SIG-M5 treated with dmso at 0.1 percent for 504 hours (cell line): ENCODE measurements around the gene HMCN2.

Experiments used
- DNase-seq: peaks from one replicate; lab custom pipeline; 2025; ENCODE audit not compliant: unreplicated experiment; lab: John Stamatoyannopoulos, UW

The HMCN2 gene

GRCh38 chr9:130288926-130289690 lies 23.5 kb downstream of the HMCN2 start:
- no peak for DNase-seq

GRCh38 chr9:130289711-130290241 lies 24.2 kb downstream of the HMCN2 start:
- DNase-seq = no peak

DNA sequence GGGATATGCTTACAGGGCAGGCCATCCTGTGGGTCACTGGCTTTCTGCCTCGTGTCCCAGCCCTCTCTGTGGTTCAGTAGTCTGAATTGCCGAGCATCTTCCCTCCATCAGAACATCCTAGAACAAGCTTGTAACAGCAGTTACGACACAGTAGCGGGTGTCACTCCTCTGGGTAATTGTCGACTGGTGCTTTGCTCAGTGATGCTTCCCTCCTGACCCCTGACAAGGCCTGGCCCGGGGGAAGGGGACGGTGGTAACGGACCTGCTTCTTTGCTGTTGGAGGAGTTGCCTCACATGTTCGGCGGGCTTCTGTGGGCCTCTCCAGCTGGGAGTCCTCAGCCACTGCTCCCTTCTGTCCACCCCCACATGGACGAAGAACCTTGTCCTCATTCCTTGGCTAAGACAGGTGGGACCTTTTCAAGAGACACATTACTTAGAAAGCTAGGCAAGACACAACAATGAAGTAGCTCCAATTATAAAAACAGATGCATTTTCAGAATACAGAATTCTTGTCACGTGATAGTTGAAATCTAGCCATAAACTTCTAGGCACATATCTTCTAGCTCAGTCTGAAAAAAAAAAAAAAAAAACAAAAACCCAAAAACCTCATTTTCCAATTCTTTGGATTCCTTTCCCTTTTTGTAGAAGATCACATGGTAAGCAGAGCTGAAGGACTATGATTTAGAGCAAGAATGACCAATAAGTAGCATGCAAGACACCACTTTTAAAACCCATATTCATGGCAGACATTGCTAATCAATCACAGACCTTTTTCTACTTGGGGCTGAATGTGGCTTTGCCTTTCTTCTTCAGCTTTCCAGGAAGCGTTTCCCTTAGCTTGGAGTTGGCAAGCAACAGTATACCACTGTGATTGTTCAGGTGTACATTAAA lies 25.0 kb downstream of the HMCN2 start:
- DNase-seq = no peak

DNA sequence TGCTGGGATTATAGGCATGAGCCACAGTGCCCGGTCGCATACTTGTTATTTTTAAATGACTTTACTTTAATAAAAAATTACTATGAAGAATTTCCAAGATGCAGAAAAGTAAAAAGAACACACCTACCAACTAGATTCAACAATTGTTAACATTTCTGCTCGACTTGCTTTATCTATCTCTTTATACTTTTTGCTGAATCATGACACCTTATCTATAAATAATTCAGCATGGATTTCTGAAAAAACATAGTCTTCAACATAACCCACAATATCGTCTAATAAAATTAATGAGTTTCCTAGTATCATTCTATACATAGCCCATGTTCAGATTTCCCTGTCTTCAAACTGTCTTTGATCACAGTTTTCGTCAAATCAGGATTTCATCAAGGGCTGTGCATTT lies 25.9 kb downstream of the HMCN2 start:
- DNase-seq = no peak

- DNase-seq = no peak
These were observed 26.5 kb downstream of the HMCN2 start for GRCh38 chr9:130292106-130292505.

- no peak for DNase-seq
These were observed 29.1 kb downstream of the HMCN2 start for GRCh38 chr9:130294664-130295063.

DNA sequence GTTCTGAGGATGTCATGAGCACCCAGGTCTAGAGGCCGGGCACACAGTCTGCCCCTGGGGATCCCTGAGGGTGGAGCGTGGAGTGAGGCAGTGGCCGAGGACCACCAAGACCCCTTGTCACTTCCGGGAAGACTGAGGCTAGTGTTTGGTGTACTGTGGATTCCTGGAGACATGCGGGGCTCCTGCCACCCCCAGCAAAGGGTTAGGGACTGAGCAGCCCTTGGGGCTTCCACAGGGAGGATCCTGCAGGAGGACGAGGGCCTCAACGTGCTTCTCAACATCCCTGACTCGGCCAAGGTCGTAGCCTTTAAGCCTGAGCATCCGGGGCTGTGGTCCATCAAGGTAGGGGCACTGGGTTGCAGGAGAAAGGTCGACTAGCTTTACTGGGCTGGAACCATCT lies 29.9 kb downstream of the HMCN2 start:
- no peak for DNase-seq

GRCh38 chr9:130295945-130296782 lies 30.6 kb downstream of the HMCN2 start:
- no peak for DNase-seq

DNA sequence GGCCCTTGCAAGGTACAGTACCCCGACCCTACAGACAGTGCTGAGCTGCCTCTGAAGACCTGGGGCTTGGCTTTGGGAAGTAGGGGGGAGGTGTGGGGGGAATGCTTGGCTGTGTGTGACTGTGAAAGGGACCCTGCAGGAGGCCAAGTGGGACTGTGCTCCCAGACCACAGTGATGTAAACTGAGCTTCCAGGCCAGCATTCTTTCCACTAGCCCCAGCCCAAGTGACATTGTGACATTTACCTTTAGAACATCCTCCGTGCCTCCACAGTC lies 31.2 kb downstream of the HMCN2 start:
- no peak for DNase-seq

GRCh38 chr9:130297371-130297770 lies 31.8 kb downstream of the HMCN2 start:
- DNase-seq = no peak

DNA sequence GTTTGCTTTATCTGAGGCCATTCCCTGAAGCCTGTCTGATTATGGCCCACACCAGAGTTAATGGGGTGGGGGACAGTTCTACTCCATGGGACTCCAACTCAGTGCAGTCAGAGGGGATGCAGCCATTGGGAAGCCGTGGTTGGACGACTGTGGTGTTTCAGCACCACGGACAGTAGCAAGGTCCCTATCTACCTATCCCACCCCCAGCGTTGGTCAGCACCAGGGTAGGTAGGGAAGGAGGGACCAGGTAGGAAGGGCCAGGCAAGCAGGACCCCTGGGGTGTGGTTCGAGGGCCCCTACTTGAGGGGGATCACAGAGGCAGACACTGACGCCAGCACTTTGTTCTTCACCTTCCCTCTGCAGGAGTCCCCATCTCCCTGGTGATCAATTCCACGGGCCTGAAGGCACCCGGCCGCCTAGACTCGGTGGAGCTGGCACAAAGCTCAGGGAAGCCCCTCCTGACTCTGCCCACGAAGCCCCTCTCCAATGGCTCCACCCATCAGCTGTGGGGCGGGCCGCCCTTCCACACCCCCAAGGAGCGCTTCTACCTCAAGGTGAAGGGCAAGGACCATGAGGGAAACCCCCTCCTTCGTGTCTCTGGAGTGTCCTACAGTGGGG lies 33.2 kb downstream of the HMCN2 start:
- peak; percentile 5 for DNase-seq

DNA sequence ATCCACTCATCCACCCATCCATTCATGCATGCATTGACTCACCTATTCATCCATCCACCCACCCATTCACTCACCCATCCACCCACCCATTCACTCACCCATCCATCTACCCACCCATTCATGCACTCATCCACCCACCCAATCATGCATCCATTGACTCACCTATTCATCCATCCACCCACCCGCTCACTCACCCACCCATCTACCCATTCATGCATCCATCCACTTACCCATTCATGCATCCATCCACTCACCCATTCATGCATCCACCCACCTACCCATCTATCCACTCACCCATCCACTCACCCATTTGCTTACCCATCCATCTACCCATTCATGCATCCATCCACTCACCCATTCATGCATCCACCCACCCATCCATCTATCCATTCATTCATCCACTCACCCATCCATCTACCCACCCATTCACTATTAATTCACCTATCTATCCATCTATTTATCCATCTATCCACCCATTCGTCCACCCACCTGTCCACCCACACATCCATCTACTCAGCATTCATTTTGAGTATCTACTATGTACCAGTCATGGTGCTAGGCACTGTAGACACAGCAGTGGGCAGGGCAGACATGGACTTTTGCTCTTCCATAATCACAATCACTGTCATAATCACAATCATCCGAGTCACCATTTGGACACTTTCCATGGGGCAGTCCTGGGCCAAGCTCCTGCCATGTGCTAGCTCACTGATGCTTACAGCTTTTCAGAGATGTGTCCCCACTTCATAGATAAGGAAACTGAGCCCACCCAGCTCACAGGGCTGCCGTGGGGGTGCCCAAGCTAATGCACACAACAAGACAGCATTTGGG lies 34.4 kb downstream of the HMCN2 start:
- no peak for DNase-seq

GRCh38 chr9:130300739-130301138 lies 35.2 kb downstream of the HMCN2 start:
- DNase-seq = no peak

DNA sequence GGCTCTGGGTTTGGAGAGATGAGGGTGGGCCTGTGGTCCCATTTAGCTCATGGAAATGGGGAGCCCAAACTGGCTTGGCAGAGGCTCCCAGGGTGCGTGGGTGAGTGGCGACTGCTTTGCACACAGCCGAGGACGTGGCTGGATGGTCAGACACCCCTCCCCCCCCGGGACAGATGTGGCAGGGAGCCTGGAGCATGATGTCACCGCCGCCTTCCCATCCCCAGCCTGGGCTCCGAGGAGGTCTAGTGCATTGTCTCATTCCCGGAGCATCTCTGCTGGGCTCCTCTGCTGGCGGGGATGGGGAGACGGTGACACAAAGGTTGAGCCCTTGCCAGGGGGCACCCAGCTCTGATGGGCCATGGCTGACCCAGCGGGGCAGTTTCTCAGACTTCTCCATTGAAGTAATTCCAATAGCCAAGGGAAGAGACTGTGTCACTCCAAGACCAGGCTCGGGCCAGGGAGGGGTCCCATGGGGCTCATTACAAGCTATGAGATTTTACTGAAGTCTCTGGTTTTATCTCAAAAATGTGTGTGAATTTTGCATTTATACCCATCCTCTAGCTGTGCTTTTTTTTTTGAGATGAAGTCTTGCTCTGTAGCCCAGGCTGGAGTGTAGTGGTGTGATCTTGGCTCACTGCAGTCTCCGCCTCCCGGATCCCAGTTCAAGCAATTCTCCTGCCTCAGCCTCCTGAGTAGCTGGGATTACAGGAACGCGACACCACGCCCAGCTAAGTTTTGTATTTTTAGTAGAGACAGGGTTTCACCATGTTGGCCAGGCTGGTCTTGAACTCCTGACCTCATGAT lies 36.1 kb downstream of the HMCN2 start:
- no peak for DNase-seq

GRCh38 chr9:130302785-130303612 lies 37.4 kb downstream of the HMCN2 start:
- DNase-seq = no peak

GRCh38 chr9:130303613-130304055 lies 38.1 kb downstream of the HMCN2 start:
- DNase-seq = no peak

GRCh38 chr9:130304116-130304515 lies 38.6 kb downstream of the HMCN2 start:
- no peak for DNase-seq

DNA sequence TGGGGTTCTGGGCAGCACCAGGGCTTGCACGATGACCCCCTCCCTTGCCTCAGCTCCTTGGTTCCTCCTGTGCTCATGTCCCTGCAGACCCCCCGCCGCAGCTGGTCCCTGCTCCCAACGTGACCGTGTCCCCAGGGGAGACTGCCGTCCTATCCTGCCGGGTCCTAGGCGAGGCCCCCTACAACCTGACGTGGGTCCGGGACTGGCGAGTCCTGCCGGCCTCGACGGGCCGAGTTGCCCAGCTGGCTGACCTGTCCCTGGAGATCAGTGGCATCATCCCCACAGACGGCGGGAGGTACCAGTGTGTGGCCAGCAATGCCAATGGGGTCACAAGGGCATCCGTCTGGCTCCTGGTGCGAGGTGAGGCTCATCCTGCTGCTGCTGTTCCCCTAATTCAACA lies 39.1 kb downstream of the HMCN2 start:
- no peak for DNase-seq
